ENCODE data around the gene DOCK1.
A peak's percentile ranks its signal among the peaks of the same experiment; 100 is the strongest.

The DOCK1 gene

GRCh38 chr10:127236266-127236665 lies 331.0 kb downstream of the DOCK1 start:
- no peak overlapping the region for H3K27ac ChIP-seq
- TF ChIP-seq, protein P1, sequence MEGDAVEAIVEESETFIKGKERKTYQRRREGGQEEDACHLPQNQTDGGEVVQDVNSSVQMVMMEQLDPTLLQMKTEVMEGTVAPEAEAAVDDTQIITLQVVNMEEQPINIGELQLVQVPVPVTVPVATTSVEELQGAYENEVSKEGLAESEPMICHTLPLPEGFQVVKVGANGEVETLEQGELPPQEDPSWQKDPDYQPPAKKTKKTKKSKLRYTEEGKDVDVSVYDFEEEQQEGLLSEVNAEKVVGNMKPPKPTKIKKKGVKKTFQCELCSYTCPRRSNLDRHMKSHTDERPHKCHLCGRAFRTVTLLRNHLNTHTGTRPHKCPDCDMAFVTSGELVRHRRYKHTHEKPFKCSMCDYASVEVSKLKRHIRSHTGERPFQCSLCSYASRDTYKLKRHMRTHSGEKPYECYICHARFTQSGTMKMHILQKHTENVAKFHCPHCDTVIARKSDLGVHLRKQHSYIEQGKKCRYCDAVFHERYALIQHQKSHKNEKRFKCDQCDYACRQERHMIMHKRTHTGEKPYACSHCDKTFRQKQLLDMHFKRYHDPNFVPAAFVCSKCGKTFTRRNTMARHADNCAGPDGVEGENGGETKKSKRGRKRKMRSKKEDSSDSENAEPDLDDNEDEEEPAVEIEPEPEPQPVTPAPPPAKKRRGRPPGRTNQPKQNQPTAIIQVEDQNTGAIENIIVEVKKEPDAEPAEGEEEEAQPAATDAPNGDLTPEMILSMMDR (conservative IDR thresholded peaks at IDR 0.05): no peak

GRCh38 chr10:127242914-127243313 lies 337.7 kb downstream of the DOCK1 start:
- no peak overlapping the region for H3K27ac ChIP-seq
- TF ChIP-seq, protein P1 (conservative IDR thresholded peaks at IDR 0.05): no peak

- TF ChIP-seq, protein P1 (conservative IDR thresholded peaks at IDR 0.05): peak; percentile 74
- H3K27ac ChIP-seq: no peak overlapping the region
Observed at GRCh38 chr10:127243490-127244272, 338.5 kb downstream of the DOCK1 start.

- TF ChIP-seq, protein P1 (conservative IDR thresholded peaks at IDR 0.05): no peak
- H3K27ac ChIP-seq: no peak overlapping the region
Observed at GRCh38 chr10:127245456-127245855, 340.2 kb downstream of the DOCK1 start.

- TF ChIP-seq, protein P1 (conservative IDR thresholded peaks at IDR 0.05): no peak
- no peak overlapping the region for H3K27ac ChIP-seq
Observed at GRCh38 chr10:127250031-127250430, 344.8 kb downstream of the DOCK1 start.

- no peak overlapping the region for H3K27ac ChIP-seq
Observed at GRCh38 chr10:127252818-127253217, 347.6 kb downstream of the DOCK1 start.

GRCh38 chr10:127254276-127254675 lies 349.0 kb downstream of the DOCK1 start:
- TF ChIP-seq, protein P1 (conservative IDR thresholded peaks at IDR 0.05): no peak
- H3K27ac ChIP-seq: no peak overlapping the region

More at GRCh38 chr10:127252818-127253217, 347.6 kb downstream of the DOCK1 start:
- TF ChIP-seq, protein P1 (conservative IDR thresholded peaks at IDR 0.05): no peak

Measured in VCaP (cell line).